PC-9 (cell line): ENCODE measurements around the gene DBH. TPM values are rescaled to one million over a fixed set of nuclear protein-coding genes. Genes with fewer than 3 reads are reported as not detected.

ENCODE experiments used
- BruUV-seq: library from RNA; stranded (reverse); fragments of 400-500 nt; replicated peaks from 2 replicates; lab custom pipeline; 2021; lab: Mats Ljungman, UMichigan
- CTCF ChIA-PET: fragments of 300-600 bp; sonication (Branson Sonifier 250); formaldehyde crosslinking; loops from one replicate; lab custom pipeline; 2022; ENCODE audit warnings: antibody characterized with exemption; lab: Charles Lee
- POLR2A ChIA-PET: fragments of 300-600 bp; sonication (Branson Sonifier 250); formaldehyde crosslinking; loops from one replicate; lab custom pipeline; 2022; ENCODE audit warnings: antibody characterized with exemption; ENCODE audit not compliant: unreplicated experiment; lab: Charles Lee
- DNase-seq, 2 experiments: peaks; one replicate each; pipeline versions ENCODE4 v3.0.0 to v3.0.0-alpha.2; 2015 to 2022; ENCODE audit warnings: mixed read lengths in 1 of 2
- H2AFZ ChIP-seq: fragments of 200-600 bp; sonication (generic); 2 replicates; pipeline ENCODE4 v1.8.1; 2017; ENCODE audit warnings: antibody characterized with exemption
- H3F3A ChIP-seq: fragments of 200-600 bp; sonication (generic); 2 replicates; pipeline ENCODE4 v1.8.1; 2017; ENCODE audit warnings: antibody characterized with exemption, mild to moderate bottlenecking, low read depth; ENCODE audit not compliant: insufficient read depth
- H3K27ac ChIP-seq: fragments of 200-600 bp; sonication (generic); 2 replicates; pipeline ENCODE4 v1.6.1; 2016; ENCODE audit warnings: mixed run types
- H3K27me3 ChIP-seq: fragments of 200-600 bp; sonication (generic); 2 replicates; pipeline ENCODE4 v1.6.1; 2016; ENCODE audit warnings: low read depth, mixed run types; ENCODE audit not compliant: insufficient read depth
- H3K36me3 ChIP-seq: fragments of 200-600 bp; sonication (generic); 2 replicates; pipeline ENCODE4 v1.6.1; 2016; ENCODE audit warnings: low read depth, mixed run types
- H3K4me1 ChIP-seq: fragments of 200-600 bp; sonication (generic); replicated peaks from 2 replicates; pipeline ENCODE4 v1.6.1; 2016; ENCODE audit warnings: mixed run types; ENCODE audit not compliant: insufficient read depth
- H3K4me2 ChIP-seq: fragments of 200-600 bp; sonication (generic); 2 replicates; pipeline ENCODE4 v1.6.1; 2017; ENCODE audit warnings: mixed run types
- H3K4me3 ChIP-seq: fragments of 200-600 bp; sonication (generic); 2 replicates; pipeline ENCODE4 v1.6.1; 2016; ENCODE audit warnings: mixed run types
- H3K79me2 ChIP-seq: fragments of 200-600 bp; sonication (generic); 2 replicates; pipeline ENCODE4 v1.6.1; 2017; ENCODE audit warnings: low read depth, mixed run types
- H3K9me2 ChIP-seq: fragments of 200-600 bp; sonication (generic); 2 replicates; pipeline ENCODE4 v1.8.1; 2017; ENCODE audit warnings: mild to moderate bottlenecking; ENCODE audit not compliant: insufficient read depth
- H3K9me3 ChIP-seq: fragments of 200-600 bp; sonication (generic); 2 replicates; pipeline ENCODE4 v1.8.1; 2016; ENCODE audit warnings: low read depth; ENCODE audit not compliant: insufficient read depth
- H4K20me1 ChIP-seq: fragments of 200-600 bp; sonication (generic); 2 replicates; pipeline ENCODE4 v1.8.1; 2017; ENCODE audit not compliant: insufficient read depth
- EZH2 ChIP-seq: fragments of 200-600 bp; sonication (generic); IDR thresholded peaks from 2 replicates; pipeline ENCODE4 v1.8.0; 2017; ENCODE audit warnings: antibody characterized with exemption, low read depth
- intact Hi-C: fragments of 100-400 bp; cut with micrococcal nuclease; formaldehyde crosslinking; loops from one replicate; pipeline ENCODE4 v1.10.0; 2022; ENCODE audit not compliant: unreplicated experiment
- total RNA-seq: library from RNA; stranded (reverse); gene quantifications from 2 replicates; pipeline ENCODE4 v1.2.3, GENCODE V29; 2021
- TF ChIP-seq, protein P1 (sequence below): fragments of 200-600 bp; sonication (generic); conservative IDR thresholded peaks from 2 replicates; pipeline ENCODE4 v1.6.1; 2017; ENCODE audit warnings: mixed run types, antibody characterized with exemption, mild to moderate bottlenecking, moderate library complexity

DBH gene
- total RNA-seq, 1 experiment from 2014 or later, result not detected

DNA sequence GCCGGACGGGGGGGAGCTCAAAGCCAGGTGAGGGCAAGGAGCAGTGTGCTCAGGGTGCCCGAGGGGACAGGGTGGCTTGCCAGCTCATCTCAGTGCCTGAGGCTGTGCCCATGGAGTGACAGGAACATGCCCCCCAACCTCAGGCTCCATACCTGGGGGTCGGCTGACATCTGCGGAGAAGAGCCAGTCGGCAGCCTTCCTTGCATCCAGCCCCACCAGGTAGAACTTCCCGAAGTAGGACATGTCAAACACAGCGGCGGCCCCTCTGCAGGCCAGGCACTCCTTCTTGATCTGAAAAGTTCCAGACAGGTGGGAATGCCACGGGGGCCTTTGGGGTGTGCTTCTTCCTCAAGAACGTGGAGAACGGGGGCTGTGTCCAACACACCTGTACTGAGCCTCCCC is 59.9 kb downstream of the DBH start:
- H3K36me3 ChIP-seq, result no peaks in the 10 kb centered on the region
- H4K20me1 ChIP-seq, result no peaks in the 10 kb centered on the region
- no peak overlapping the region for H2AFZ ChIP-seq
- H3K9me2 ChIP-seq, result no peaks in the 10 kb centered on the region
- no peaks in the 10 kb centered on the region for H3K9me3 ChIP-seq
- H3K27ac ChIP-seq, result no peak overlapping the region
- H3K4me2 ChIP-seq, result no peak overlapping the region
- no peak for DNase-seq
- H3K4me3 ChIP-seq, result no peak overlapping the region
- TF ChIP-seq EZH2, result no peak
- TF ChIP-seq, protein P1, sequence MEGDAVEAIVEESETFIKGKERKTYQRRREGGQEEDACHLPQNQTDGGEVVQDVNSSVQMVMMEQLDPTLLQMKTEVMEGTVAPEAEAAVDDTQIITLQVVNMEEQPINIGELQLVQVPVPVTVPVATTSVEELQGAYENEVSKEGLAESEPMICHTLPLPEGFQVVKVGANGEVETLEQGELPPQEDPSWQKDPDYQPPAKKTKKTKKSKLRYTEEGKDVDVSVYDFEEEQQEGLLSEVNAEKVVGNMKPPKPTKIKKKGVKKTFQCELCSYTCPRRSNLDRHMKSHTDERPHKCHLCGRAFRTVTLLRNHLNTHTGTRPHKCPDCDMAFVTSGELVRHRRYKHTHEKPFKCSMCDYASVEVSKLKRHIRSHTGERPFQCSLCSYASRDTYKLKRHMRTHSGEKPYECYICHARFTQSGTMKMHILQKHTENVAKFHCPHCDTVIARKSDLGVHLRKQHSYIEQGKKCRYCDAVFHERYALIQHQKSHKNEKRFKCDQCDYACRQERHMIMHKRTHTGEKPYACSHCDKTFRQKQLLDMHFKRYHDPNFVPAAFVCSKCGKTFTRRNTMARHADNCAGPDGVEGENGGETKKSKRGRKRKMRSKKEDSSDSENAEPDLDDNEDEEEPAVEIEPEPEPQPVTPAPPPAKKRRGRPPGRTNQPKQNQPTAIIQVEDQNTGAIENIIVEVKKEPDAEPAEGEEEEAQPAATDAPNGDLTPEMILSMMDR, result no peak
- POLR2A ChIA-PET, result no interaction called here
- H3K79me2 ChIP-seq, result no peaks in the 10 kb centered on the region
- CTCF ChIA-PET, result no interaction called here
- no peaks in the 10 kb centered on the region for H3F3A ChIP-seq
- intact Hi-C loops, result no loop called here
- H3K4me1 ChIP-seq, result peaks cover 11% of the 10 kb centered on the region; the same call in 1 of the 2 replicates
- H3K27me3 ChIP-seq, result peaks cover 55% of the 10 kb centered on the region
- BruUV-seq, result no TSS peak

DNA sequence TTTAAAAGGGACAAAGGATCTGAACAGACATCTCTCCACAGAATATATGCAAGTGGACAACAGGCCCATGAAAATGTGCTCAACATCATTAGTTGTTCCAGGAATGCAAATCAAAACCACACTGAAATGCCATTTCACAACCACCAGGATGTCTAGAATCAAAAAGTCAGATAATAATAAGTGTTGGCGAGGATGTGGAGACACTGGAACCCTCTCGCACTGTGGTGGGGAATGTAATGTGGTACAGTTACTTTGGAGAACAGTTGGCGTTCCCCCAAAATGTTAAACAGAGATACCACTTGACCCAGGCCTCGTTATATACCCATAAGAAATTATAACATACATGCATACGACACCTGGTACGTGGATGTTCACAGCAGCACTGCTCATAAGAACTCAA is 63.4 kb downstream of the DBH start:
- Histone ChIP-seq H3K9me3 (no peaks in the 10 kb centered on the region), H2AFZ (no peak overlapping the region), H3K4me1 (no peaks in the 10 kb centered on the region), H3K36me3 (no peaks in the 10 kb centered on the region), H3K4me3 (no peak overlapping the region), H3K27me3 (peaks cover 79% of the 10 kb centered on the region), H3F3A (no peaks in the 10 kb centered on the region), H3K27ac (no peak overlapping the region), H3K79me2 (no peaks in the 10 kb centered on the region), H4K20me1 (no peaks in the 10 kb centered on the region), H3K9me2 (no peaks in the 10 kb centered on the region), H3K4me2 (no peak overlapping the region)
- intact Hi-C loops, result no loop called here
- no peak for DNase-seq
- ChIA-PET CTCF (no interaction called here), POLR2A (no interaction called here)
- TF ChIP-seq EZH2, result no peak
- TF ChIP-seq, protein P1, result no peak
- BruUV-seq, result no TSS peak

DNA sequence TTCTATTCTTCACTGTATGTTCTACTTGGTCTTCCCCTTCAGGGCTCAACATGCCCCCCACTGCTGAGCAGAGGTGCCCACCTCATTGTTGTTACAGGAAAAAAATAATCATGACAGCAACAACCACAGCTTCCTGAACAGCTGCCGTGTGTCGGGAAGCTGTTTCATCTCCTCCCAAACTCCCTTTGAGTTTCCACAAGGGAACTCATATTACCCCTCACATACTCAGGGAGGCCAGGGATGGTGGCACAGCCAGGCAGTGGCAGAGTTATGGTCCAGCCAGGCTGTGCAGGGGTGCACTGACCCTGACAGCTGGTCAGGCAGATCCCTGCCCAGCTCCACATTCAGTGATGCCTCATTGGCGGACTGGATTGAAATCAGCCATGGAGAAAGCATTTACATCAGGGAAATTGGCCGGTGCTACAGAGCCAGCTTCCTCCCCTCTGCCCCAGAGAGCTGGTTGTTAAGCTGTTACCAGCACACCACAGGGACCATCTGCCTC is 64.7 kb downstream of the DBH start:
- BruUV-seq, result no TSS peak
- POLR2A ChIA-PET, result interaction anchor here (0.7 kb wide), 1 partner anchor 211 kb away, joined by 6 read pairs; no protein-coding TSS in a partner anchor
- H3K27me3 ChIP-seq, result peaks cover 83% of the 10 kb centered on the region
- H3K27ac ChIP-seq, result no peak overlapping the region
- no peaks in the 10 kb centered on the region for H3K9me2 ChIP-seq
- no peaks in the 10 kb centered on the region for H3K36me3 ChIP-seq
- no peaks in the 10 kb centered on the region for H3K4me1 ChIP-seq
- no peaks in the 10 kb centered on the region for H3F3A ChIP-seq
- CTCF ChIA-PET, result no interaction called here
- no peaks in the 10 kb centered on the region for H4K20me1 ChIP-seq
- H3K4me3 ChIP-seq, result no peak overlapping the region
- no peak for DNase-seq
- no peaks in the 10 kb centered on the region for H3K9me3 ChIP-seq
- TF ChIP-seq, protein P1, result no peak
- no peak for TF ChIP-seq EZH2
- intact Hi-C loops, result no loop called here
- H3K79me2 ChIP-seq, result no peaks in the 10 kb centered on the region
- H2AFZ ChIP-seq, result no peak overlapping the region
- H3K4me2 ChIP-seq, result no peak overlapping the region
